ENCODE measurements around the gene MSI2.

GRCh38 chr17:57507828-57508227 lies 251.5 kb downstream of the MSI2 start:
- no peak for TF ChIP-seq CTCF (IDR thresholded peaks at IDR 0.05)
- TF ChIP-seq POLR2A (IDR thresholded peaks at IDR 0.05): no peak

All from sigmoid colon (tissue), 3 donors.